Esophagus muscularis mucosa (tissue), 4 donors: ENCODE measurements around the gene OR2V2. TPM values are rescaled to one million over a fixed set of nuclear protein-coding genes. Genes with fewer than 3 reads are reported as not detected.

Experiments used
- DNase-seq: peaks from one replicate; pipeline ENCODE4 v3.0.0-alpha.2; 2017; ENCODE audit errors: extremely low spot score
- H3K27ac ChIP-seq, 4 donors: fragments of 200-600 bp; sonication (generic); replicated peaks in 1 of 4; 1 replicate in 3 of 4; 2 replicates in 1 of 4; pipeline ENCODE4 v1.5.1; 2016 to 2019; ENCODE audit warnings: mild to moderate bottlenecking in 1 of 4
- H3K27me3 ChIP-seq, 4 donors: fragments of 200-600 bp; sonication (generic); one replicate each; pipeline versions ENCODE4 v1.5.1 to v1.6.0; 2016 to 2019
- H3K36me3 ChIP-seq, 4 donors: fragments of 200-600 bp; sonication (generic); one replicate each; pipeline ENCODE4 v1.5.1; 2016 to 2019
- H3K4me1 ChIP-seq, 4 donors: fragments of 200-600 bp; sonication (generic); one replicate each; pipeline ENCODE4 v1.5.1; 2016 to 2019
- H3K4me3 ChIP-seq, 4 donors: fragments of 200-600 bp; sonication (generic); 1 replicate in 2 of 4; 2 replicates in 2 of 4; pipeline ENCODE4 v1.5.1; 2016 to 2019; ENCODE audit warnings: mild to moderate bottlenecking in 4 of 4, moderate library complexity in 1 of 4
- H3K9me3 ChIP-seq, 4 donors: fragments of 200-600 bp; sonication (generic); 1 replicate in 3 of 4; 2 replicates in 1 of 4; pipeline ENCODE4 v1.5.1; 2016 to 2019
- CTCF ChIP-seq, 3 experiments: fragments of 200-600 bp in 2 of 3; fragments of 450-650 bp in 1 of 3; sonication (generic) in 2 of 3; IDR thresholded peaks; one replicate each; pipeline ENCODE4 v1.5.1; 2017 to 2019; ENCODE audit warnings: antibody characterized with exemption in 3 of 3, mild to moderate bottlenecking in 2 of 3, moderate library complexity in 1 of 3
- EP300 ChIP-seq: sonication (generic); formaldehyde crosslinking; IDR thresholded peaks from one replicate; pipeline ENCODE4 v1.6.1; 2017; ENCODE audit warnings: antibody characterized with exemption
- POLR2A ChIP-seq: fragments of 450-650 bp; IDR thresholded peaks from one replicate; pipeline ENCODE4 v1.6.1; 2017; ENCODE audit warnings: antibody characterized with exemption, moderate library complexity, mild to moderate bottlenecking, low read depth
- POLR2AphosphoS5 ChIP-seq, 2 donors: sonication (generic); formaldehyde crosslinking; IDR thresholded peaks; one replicate each; pipeline ENCODE4 v1.6.1; 2017; ENCODE audit warnings: antibody characterized with exemption in 2 of 2
- WGBS: methylation state at CpG from one replicate; pipeline ENCODE4 v1.1.5; 2018; 5-methylcytosine and 5-hydroxymethylcytosine counted together
- intact Hi-C: fragments of 100-400 bp; cut with DNase I; formaldehyde crosslinking; loops from one replicate; pipeline ENCODE4 v1.15.1; 2023
- total RNA-seq, 4 donors: library from RNA; depleted of rRNA; stranded (reverse); fragments of >200 nt; gene quantifications; one replicate each; pipeline versions ENCODE4 v1.1.0 to v1.2.1, GENCODE V29; 2016

Gene OR2V2
- total RNA-seq, 4 donors from 2014 or later = not detected

GRCh38 chr5:181149806-181150733 lies 2.7 kb downstream of the OR2V2 start:
- WGBS = 68% methylated on average over 13 of the region's 14 CpGs
- TF ChIP-seq EP300 = no peak
- Histone ChIP-seq H3K27ac (no peak overlapping the region), H3K9me3 (no peaks in the 10 kb centered on the region), H3K27me3 (peaks cover 0 to 66% (median 0%) of the 10 kb centered on the region in 4 donors), H3K4me1 (no peaks in the 10 kb centered on the region), H3K36me3 (no peaks in the 10 kb centered on the region), H3K4me3 (no peak overlapping the region)
- intact Hi-C loops = loop anchor here (10.0 kb wide), 1 partner anchor 365 kb away; no protein-coding TSS in a partner anchor
- no peak for DNase-seq

GRCh38 chr5:181151146-181151545 lies 3.8 kb downstream of the OR2V2 start:
- H3K36me3 ChIP-seq = no peaks in the 10 kb centered on the region
- H3K4me3 ChIP-seq = no peak overlapping the region
- intact Hi-C loops = loop anchor here (10.0 kb wide), 1 partner anchor 366 kb away; no protein-coding TSS in a partner anchor
- peaks cover 0 to 63% (median 0%) of the 10 kb centered on the region in 4 donors for H3K27me3 ChIP-seq
- WGBS = 29% methylated on average over 8 of the region's 9 CpGs
- no peaks in the 10 kb centered on the region for H3K9me3 ChIP-seq
- H3K4me1 ChIP-seq = no peaks in the 10 kb centered on the region
- no peak for DNase-seq
- H3K27ac ChIP-seq = no peak overlapping the region
- no peak for TF ChIP-seq EP300
- TF ChIP-seq POLR2A = no peak
- TF ChIP-seq POLR2AphosphoS5 (IDR thresholded peaks at IDR 0.05) = no peak
- TF ChIP-seq CTCF (IDR thresholded peaks at IDR 0.05) = no peak

- no peak for TF ChIP-seq CTCF (IDR thresholded peaks at IDR 0.05)
- no peak for TF ChIP-seq POLR2A
- TF ChIP-seq POLR2AphosphoS5 (IDR thresholded peaks at IDR 0.05) = no peak
These were observed 5.0 kb downstream of the OR2V2 start for GRCh38 chr5:181152406-181152805.

GRCh38 chr5:181153814-181154213 lies 6.4 kb downstream of the OR2V2 start:
- intact Hi-C loops = loop anchor here (10.0 kb wide), 1 partner anchor 369 kb away; no protein-coding TSS in a partner anchor
- WGBS = 73% methylated on average over 5 of the region's 5 CpGs
- DNase-seq = no peak
- H3K9me3 ChIP-seq = no peaks in the 10 kb centered on the region
- no peaks in the 10 kb centered on the region for H3K4me1 ChIP-seq
- no peak overlapping the region for H3K4me3 ChIP-seq
- TF ChIP-seq CTCF (IDR thresholded peaks at IDR 0.05) (no peak), POLR2AphosphoS5 (IDR thresholded peaks at IDR 0.05) (no peak), EP300 (no peak), POLR2A (no peak)
- H3K36me3 ChIP-seq = no peaks in the 10 kb centered on the region
- H3K27me3 ChIP-seq = peaks cover 0 to 53% (median 0%) of the 10 kb centered on the region in 4 donors
- no peak overlapping the region for H3K27ac ChIP-seq

More at GRCh38 chr5:181152406-181152805, 5.0 kb downstream of the OR2V2 start:
- peaks cover 0 to 58% (median 0%) of the 10 kb centered on the region in 4 donors for H3K27me3 ChIP-seq
- no peaks in the 10 kb centered on the region for H3K36me3 ChIP-seq
- H3K27ac ChIP-seq = no peak overlapping the region
- intact Hi-C loops = loop anchor here (10.0 kb wide), 1 partner anchor 368 kb away; no protein-coding TSS in a partner anchor
- no peaks in the 10 kb centered on the region for H3K4me1 ChIP-seq
- H3K9me3 ChIP-seq = no peaks in the 10 kb centered on the region
- H3K4me3 ChIP-seq = no peak overlapping the region
- DNase-seq = no peak
- 74% methylated on average over 7 of the region's 9 CpGs for whole genome bisulfite sequencing

- TF ChIP-seq POLR2A (no peak), POLR2AphosphoS5 (IDR thresholded peaks at IDR 0.05) (no peak), CTCF (IDR thresholded peaks at IDR 0.05) (no peak), EP300 (no peak)
- no peak overlapping the region for H3K4me3 ChIP-seq
- intact Hi-C loops = loop anchor here (5.0 to 10.0 kb wide), 2 partner anchors 289 to 372 kb away; no protein-coding TSS in a partner anchor
- no peaks in the 10 kb centered on the region for H3K36me3 ChIP-seq
- WGBS = 44% methylated on average over 3 of the region's 3 CpGs
- no peak overlapping the region for H3K27ac ChIP-seq
- H3K9me3 ChIP-seq = no peaks in the 10 kb centered on the region
- peaks cover 0 to 24% (median 0%) of the 10 kb centered on the region in 4 donors for H3K27me3 ChIP-seq
- H3K4me1 ChIP-seq = peaks cover 7 to 21% (median 19%) of the 10 kb centered on the region in 4 donors
- DNase-seq = no peak
These were observed 9.4 kb downstream of the OR2V2 start for GRCh38 chr5:181156758-181157157.
